ENCODE data around the gene HOXD11.

DNA sequence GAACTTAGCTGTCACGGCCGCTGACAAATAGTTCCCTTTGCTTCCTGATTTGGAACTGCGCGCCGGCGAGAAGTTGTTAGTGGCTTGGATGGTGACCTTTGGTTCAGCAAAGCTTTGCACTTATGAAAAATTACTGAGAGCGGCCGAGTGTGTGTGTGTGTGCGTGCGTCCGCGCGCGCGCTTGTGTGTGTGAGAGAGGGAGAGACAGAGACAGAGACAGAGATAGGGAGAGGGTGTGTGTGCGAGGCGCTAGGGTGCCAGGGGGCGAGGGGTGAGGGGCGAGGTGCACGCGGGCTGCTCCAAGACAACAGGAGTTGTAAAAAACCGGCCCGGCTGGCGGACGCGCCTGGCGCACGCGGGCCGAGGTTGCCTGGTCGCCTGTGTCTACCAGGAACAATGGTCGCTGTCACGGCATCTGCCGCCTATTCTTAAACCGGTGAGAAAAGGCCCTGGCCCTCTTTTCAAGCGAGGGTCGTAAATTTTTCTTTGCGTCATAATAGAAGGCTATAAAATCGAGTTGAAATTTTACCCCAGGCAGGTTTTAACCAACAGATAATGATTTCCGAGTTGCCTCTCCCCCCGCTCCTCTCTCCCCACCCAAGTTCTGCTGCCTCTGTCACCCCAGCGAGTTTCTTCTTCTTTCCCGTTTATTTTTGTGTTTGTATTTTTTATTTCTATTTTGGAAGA lies 50.6 kb downstream of the HOXD11 start:
- TF ChIP-seq CTCF (IDR thresholded peaks at IDR 0.05) = no peak
- no peak for TF ChIP-seq EZH2 (IDR thresholded peaks at IDR 0.05; ENCODE audit: borderline replicate concordance, insufficient read depth, low read depth, low read length, poor library complexity, severe bottlenecking)

Measured in B cell (primary cell).